ENCODE measurements around the gene SLC25A11.
A peak's percentile ranks its signal among the peaks of the same experiment; 100 is the strongest.

SLC25A11 gene

DNA sequence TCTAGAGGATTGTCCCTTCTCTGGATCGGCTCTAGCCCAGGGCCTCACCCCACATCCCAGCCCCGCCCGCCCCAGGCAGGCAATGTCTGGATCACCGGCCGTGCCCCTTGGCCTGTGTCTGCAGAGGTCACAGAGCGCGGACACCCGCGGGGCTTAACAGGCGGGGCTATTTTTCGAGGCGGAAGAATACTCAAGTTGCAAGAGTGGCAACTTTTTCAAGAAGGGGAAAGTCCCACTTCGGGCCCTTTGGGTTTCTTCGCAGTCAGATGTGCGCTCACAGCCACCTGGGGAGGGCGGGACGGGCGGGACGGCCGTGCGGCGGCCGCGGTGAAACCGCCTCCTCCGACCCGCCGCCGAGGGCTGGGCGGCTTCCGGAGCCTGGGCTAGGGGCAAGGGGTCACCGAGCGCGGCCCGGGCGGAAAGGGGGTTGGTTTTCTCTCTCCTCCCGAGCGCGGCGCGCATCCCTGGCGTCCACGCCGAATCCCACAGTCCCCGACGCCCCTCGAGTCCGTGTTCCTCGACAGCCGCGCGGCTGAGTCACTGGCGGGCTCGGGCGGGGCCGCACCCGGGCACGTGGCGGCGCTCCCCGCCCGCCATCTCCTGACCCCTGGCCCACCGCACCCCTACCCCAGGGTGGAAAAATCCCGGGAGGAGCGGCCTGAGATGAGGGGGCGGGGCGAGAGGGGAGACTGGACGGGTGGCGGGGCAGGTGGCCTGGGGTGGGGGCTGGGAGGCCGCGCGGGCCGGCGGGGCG, 9.7 kb upstream of the SLC25A11 start:
- peak overlapping the region; percentile 68 to 76 for H3K9ac ChIP-seq (ENCODE audit: low read length in 2 of 2)
- H3K27me3 ChIP-seq (ENCODE audit: control insufficient read depth in 1 of 2, insufficient read depth in 2 of 2, low read length in 2 of 2), result no peaks in the 10 kb centered on the region
- peaks cover 11 to 15% of the 10 kb centered on the region in 2 donors for H3K36me3 ChIP-seq (ENCODE audit: control insufficient read depth in 2 of 2, insufficient read depth in 2 of 2, low read length in 2 of 2)
- H3K4me3 ChIP-seq (ENCODE audit: low read length in 2 of 2), result peak overlapping the region; percentile 91 to 94
- H3K9me3 ChIP-seq (ENCODE audit: control insufficient read depth in 2 of 2, low read length in 2 of 2), result no peaks in the 10 kb centered on the region
- peak overlapping the region; percentile 97 for H3K27ac ChIP-seq (ENCODE audit: low read length)
- peaks cover 43% of the 10 kb centered on the region for H3K4me1 ChIP-seq (ENCODE audit: control insufficient read depth, insufficient read depth, low read length)

DNA sequence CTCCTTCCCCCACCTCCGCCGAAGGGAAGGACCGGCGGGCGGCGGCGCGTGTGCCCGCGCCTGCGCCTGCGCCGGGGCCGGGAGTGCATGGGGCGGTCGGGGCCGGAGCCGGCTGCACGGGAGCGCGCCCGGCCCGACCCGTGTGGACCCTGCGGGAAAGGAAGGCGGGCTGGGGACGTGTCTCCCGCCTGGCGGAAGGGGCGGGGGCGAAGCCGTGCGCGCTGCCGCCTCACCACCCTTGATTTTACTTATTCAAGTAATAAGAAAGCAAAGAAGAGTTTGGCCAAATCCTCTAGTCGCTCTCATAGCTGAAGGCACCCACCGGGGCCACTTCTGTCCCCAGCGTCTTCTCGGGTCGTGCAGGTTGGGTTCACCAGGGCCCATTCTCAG, 9.1 kb upstream of the SLC25A11 start:
- peak overlapping the region; percentile 68 to 76 for H3K9ac ChIP-seq (ENCODE audit: low read length in 2 of 2)
- peak overlapping the region; percentile 97 for H3K27ac ChIP-seq (ENCODE audit: low read length)
- peaks cover 48% of the 10 kb centered on the region for H3K4me1 ChIP-seq (ENCODE audit: control insufficient read depth, insufficient read depth, low read length)
- no peaks in the 10 kb centered on the region for H3K9me3 ChIP-seq (ENCODE audit: control insufficient read depth in 2 of 2, low read length in 2 of 2)
- no peaks in the 10 kb centered on the region for H3K27me3 ChIP-seq (ENCODE audit: control insufficient read depth in 1 of 2, insufficient read depth in 2 of 2, low read length in 2 of 2)
- peaks cover 17 to 19% of the 10 kb centered on the region in 2 donors for H3K36me3 ChIP-seq (ENCODE audit: control insufficient read depth in 2 of 2, insufficient read depth in 2 of 2, low read length in 2 of 2)
- peak overlapping the region; percentile 91 to 94 for H3K4me3 ChIP-seq (ENCODE audit: low read length in 2 of 2)

- Histone ChIP-seq H3K36me3 (ENCODE audit: control insufficient read depth in 2 of 2, insufficient read depth in 2 of 2, low read length in 2 of 2) (peaks cover 19 to 23% of the 10 kb centered on the region in 2 donors), H3K27me3 (ENCODE audit: control insufficient read depth in 1 of 2, insufficient read depth in 2 of 2, low read length in 2 of 2) (no peaks in the 10 kb centered on the region), H3K4me3 (ENCODE audit: low read length in 2 of 2) (peak within 1 kb of the TSS; percentile 91 to 94), H3K27ac (ENCODE audit: low read length) (peak within 1 kb of the TSS; percentile 97), H3K9ac (ENCODE audit: low read length in 2 of 2) (peak within 1 kb of the TSS; percentile 94 to 100), H3K9me3 (ENCODE audit: control insufficient read depth in 2 of 2, low read length in 2 of 2) (no peaks in the 10 kb centered on the region), H3K4me1 (ENCODE audit: control insufficient read depth, insufficient read depth, low read length) (peaks cover 49% of the 10 kb centered on the region)
Measured at GRCh38 chr17:4948166-4948930, 8.5 kb upstream of the SLC25A11 start, which contains the start of gene PFN1. Gene PFN1, minus strand, starts transcription at chr17:4948530. Its CDS starts 136 bp downstream, at chr17:4948394.

- peak overlapping the region; percentile 69 to 94 for H3K4me3 ChIP-seq (ENCODE audit: low read length in 2 of 2)
- H3K4me1 ChIP-seq (ENCODE audit: control insufficient read depth, insufficient read depth, low read length), result peaks cover 49% of the 10 kb centered on the region
- H3K9ac ChIP-seq (ENCODE audit: low read length in 2 of 2), result peak overlapping the region; percentile 94 to 100
Measured at GRCh38 chr17:4947411-4948165, 7.7 kb upstream of the SLC25A11 start.

GRCh38 chr17:4947010-4947410, 7.2 kb upstream of the SLC25A11 start:
- Histone ChIP-seq H3K9me3 (ENCODE audit: control insufficient read depth in 2 of 2, low read length in 2 of 2) (no peaks in the 10 kb centered on the region), H3K36me3 (ENCODE audit: control insufficient read depth in 2 of 2, insufficient read depth in 2 of 2, low read length in 2 of 2) (peaks cover 31 to 36% of the 10 kb centered on the region in 2 donors), H3K4me1 (ENCODE audit: control insufficient read depth, insufficient read depth, low read length) (peaks cover 54% of the 10 kb centered on the region), H3K9ac (ENCODE audit: low read length in 2 of 2) (peak overlapping the region; percentile 82 to 100), H3K4me3 (ENCODE audit: low read length in 2 of 2) (peak overlapping the region; percentile 69 to 94), H3K27me3 (ENCODE audit: control insufficient read depth in 1 of 2, insufficient read depth in 2 of 2, low read length in 2 of 2) (no peaks in the 10 kb centered on the region), H3K27ac (ENCODE audit: low read length) (peak overlapping the region; percentile 97)

More at GRCh38 chr17:4947411-4948165, 7.7 kb upstream of the SLC25A11 start:
- Histone ChIP-seq H3K27me3 (ENCODE audit: control insufficient read depth in 1 of 2, insufficient read depth in 2 of 2, low read length in 2 of 2) (no peaks in the 10 kb centered on the region), H3K27ac (ENCODE audit: low read length) (peak overlapping the region; percentile 97), H3K36me3 (ENCODE audit: control insufficient read depth in 2 of 2, insufficient read depth in 2 of 2, low read length in 2 of 2) (peaks cover 27 to 31% of the 10 kb centered on the region in 2 donors), H3K9me3 (ENCODE audit: control insufficient read depth in 2 of 2, low read length in 2 of 2) (no peaks in the 10 kb centered on the region)

DNA sequence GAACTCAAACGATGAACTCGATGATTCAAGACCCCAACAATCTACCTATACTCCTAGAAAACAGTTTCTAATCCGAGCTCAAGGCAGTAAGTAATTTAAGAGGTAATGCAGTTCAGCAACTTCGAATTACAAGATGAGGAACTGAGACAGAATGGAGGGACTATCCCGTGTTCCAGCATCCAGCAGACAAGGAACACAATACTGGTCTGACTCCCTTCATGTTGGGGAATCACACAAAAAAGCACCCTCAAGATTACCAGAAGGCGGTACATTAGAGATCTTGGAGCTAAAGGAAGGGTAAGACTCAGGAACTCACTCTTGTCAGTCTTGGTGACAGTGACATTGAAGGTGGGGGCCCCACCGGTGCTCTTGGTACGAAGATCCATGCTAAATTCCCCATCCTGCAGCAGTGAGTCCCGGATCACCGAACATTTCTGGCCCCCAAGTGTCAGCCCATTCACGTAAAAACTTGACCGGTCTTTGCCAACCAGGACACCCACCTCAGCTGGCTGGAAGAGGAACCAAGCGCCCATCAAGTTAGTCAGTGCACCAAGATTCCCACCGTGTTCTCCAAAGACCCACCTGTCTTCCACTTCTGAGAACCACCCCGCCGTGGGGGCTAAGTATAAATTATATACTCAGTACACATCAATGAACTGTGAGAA, 6.6 kb upstream of the SLC25A11 start:
- peak overlapping the region; percentile 97 for H3K27ac ChIP-seq (ENCODE audit: low read length)
- peak overlapping the region; percentile 69 to 94 for H3K4me3 ChIP-seq (ENCODE audit: low read length in 2 of 2)
- peaks cover 32 to 37% of the 10 kb centered on the region in 2 donors for H3K36me3 ChIP-seq (ENCODE audit: control insufficient read depth in 2 of 2, insufficient read depth in 2 of 2, low read length in 2 of 2)
- H3K9ac ChIP-seq (ENCODE audit: low read length in 2 of 2), result peak overlapping the region; percentile 82 to 100
- H3K27me3 ChIP-seq (ENCODE audit: control insufficient read depth in 1 of 2, insufficient read depth in 2 of 2, low read length in 2 of 2), result no peaks in the 10 kb centered on the region
- H3K4me1 ChIP-seq (ENCODE audit: control insufficient read depth, insufficient read depth, low read length), result peaks cover 54% of the 10 kb centered on the region
- no peaks in the 10 kb centered on the region for H3K9me3 ChIP-seq (ENCODE audit: control insufficient read depth in 2 of 2, low read length in 2 of 2)

- Histone ChIP-seq H3K9ac (ENCODE audit: low read length in 2 of 2) (peak overlapping the region; percentile 82 to 100), H3K36me3 (ENCODE audit: control insufficient read depth in 2 of 2, insufficient read depth in 2 of 2, low read length in 2 of 2) (peaks cover 32 to 37% of the 10 kb centered on the region in 2 donors), H3K4me1 (ENCODE audit: control insufficient read depth, insufficient read depth, low read length) (peaks cover 54% of the 10 kb centered on the region), H3K27me3 (ENCODE audit: control insufficient read depth in 1 of 2, insufficient read depth in 2 of 2, low read length in 2 of 2) (no peaks in the 10 kb centered on the region), H3K9me3 (ENCODE audit: control insufficient read depth in 2 of 2, low read length in 2 of 2) (no peaks in the 10 kb centered on the region), H3K27ac (ENCODE audit: low read length) (peak overlapping the region; percentile 97), H3K4me3 (ENCODE audit: low read length in 2 of 2) (peak overlapping the region; percentile 69 to 94)
Measured at GRCh38 chr17:4945944-4946280, 6.1 kb upstream of the SLC25A11 start.

- Histone ChIP-seq H3K4me1 (ENCODE audit: control insufficient read depth, insufficient read depth, low read length) (peaks cover 54% of the 10 kb centered on the region), H3K36me3 (ENCODE audit: control insufficient read depth in 2 of 2, insufficient read depth in 2 of 2, low read length in 2 of 2) (peaks cover 32 to 37% of the 10 kb centered on the region in 2 donors), H3K27ac (ENCODE audit: low read length) (peak overlapping the region; percentile 75), H3K4me3 (ENCODE audit: low read length in 2 of 2) (peak overlapping the region; percentile 33 to 94), H3K27me3 (ENCODE audit: control insufficient read depth in 1 of 2, insufficient read depth in 2 of 2, low read length in 2 of 2) (no peaks in the 10 kb centered on the region), H3K9me3 (ENCODE audit: control insufficient read depth in 2 of 2, low read length in 2 of 2) (no peaks in the 10 kb centered on the region), H3K9ac (ENCODE audit: low read length in 2 of 2) (peak overlapping the region; percentile 32 to 42)
Measured at GRCh38 chr17:4945176-4945943, 5.5 kb upstream of the SLC25A11 start.

DNA sequence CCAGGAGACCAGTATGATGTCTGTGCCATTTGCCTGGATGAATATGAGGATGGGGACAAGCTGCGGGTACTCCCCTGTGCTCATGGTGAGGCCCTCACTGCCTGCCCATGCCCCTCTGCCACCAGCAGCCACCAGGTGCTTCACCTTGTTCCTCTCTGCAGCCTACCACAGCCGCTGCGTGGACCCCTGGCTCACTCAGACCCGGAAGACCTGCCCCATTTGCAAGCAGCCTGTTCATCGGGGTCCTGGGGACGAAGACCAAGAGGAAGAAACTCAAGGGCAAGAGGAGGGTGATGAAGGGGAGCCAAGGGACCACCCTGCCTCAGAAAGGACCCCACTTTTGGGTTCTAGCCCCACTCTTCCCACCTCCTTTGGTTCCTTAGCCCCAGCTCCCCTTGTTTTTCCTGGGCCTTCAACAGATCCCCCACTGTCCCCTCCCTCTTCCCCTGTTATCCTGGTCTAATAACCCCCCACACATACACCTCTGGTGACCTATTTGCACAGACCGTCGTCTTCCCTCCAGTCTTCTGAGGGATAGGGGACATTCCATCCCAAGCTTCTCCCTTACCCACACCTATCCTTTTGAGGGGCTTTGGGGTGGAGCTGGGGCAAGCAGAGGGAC, 4.8 kb upstream of the SLC25A11 start:
- peak overlapping the region; percentile 32 to 42 for H3K9ac ChIP-seq (ENCODE audit: low read length in 2 of 2)
- peaks cover 32 to 37% of the 10 kb centered on the region in 2 donors for H3K36me3 ChIP-seq (ENCODE audit: control insufficient read depth in 2 of 2, insufficient read depth in 2 of 2, low read length in 2 of 2)
- peaks cover 51% of the 10 kb centered on the region for H3K4me1 ChIP-seq (ENCODE audit: control insufficient read depth, insufficient read depth, low read length)
- no peaks in the 10 kb centered on the region for H3K9me3 ChIP-seq (ENCODE audit: control insufficient read depth in 2 of 2, low read length in 2 of 2)
- H3K27me3 ChIP-seq (ENCODE audit: control insufficient read depth in 1 of 2, insufficient read depth in 2 of 2, low read length in 2 of 2), result no peaks in the 10 kb centered on the region
- H3K27ac ChIP-seq (ENCODE audit: low read length), result peak overlapping the region; percentile 75
- peak overlapping the region in 1 of 2 donors; percentile 94 for H3K4me3 ChIP-seq (ENCODE audit: low read length in 2 of 2)
